Measurements from ENCODE around the gene MYH10. TPM values are rescaled to one million over a fixed set of nuclear protein-coding genes. Genes with fewer than 3 reads are reported as not detected.
A peak's percentile ranks its signal among the peaks of the same experiment; 100 is the strongest.

Gene MYH10
- total RNA-seq: 10 to 100 TPM; 48.6 to 56.6 TPM

DNA sequence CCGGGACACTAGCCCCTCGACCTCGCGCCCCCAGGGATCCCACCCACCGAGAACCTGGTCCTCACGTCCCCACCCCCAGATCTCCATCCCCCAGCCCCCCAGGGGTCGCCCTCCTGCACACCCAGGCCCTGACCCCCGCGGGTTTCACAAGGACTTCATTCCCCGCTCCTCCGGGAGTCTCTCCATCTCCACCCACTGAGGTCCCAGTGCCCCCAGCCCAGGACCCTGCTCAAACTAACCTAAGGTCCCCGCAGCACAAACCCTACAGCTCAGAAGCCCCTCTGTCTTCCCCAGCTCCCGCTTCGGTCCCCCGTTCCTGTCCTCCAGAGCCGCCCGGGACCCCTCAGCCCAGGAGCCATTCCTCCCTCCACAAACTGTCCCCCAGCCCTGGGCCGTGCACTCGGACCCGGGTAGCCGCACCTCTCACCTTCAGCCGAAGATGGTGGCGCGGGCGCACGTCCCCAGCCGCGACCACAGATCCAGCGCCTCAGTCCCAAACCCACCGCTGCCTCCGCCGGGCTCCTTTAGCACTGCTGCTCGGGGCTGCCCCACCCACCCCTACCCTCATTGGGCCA, at the start of gene MYH10:
MYH10 (minus strand) TSS at position 499 of the 575 bp plus-strand sequence. CDS start 7,479 bp downstream, outside the sequence.
- Histone ChIP-seq H3K36me3 (no peaks in the 10 kb centered on the region), H3K9me3 (no peaks in the 10 kb centered on the region), H3K27ac (peak within 1 kb of the TSS; percentile 86 to 87), H3K4me1 (replicated peaks) (no peaks in the 10 kb centered on the region), H3K27me3 (replicated peaks; ENCODE audit: insufficient read depth) (no peaks in the 10 kb centered on the region), H3K4me3 (peak within 1 kb of the TSS; percentile 72 to 90)
- intact Hi-C loops (cut with DNase I): loop anchor here (2.0 kb wide), 1 partner anchor 194 kb away; no protein-coding TSS in a partner anchor
- WGBS: under 1% methylated on average over 33 of the region's 33 CpGs
- TF ChIP-seq POLR2AphosphoS5 (IDR thresholded peaks at IDR 0.05) (no peak), CTCF (IDR thresholded peaks at IDR 0.05) (peak in 1 of 4 experiments; percentile 47), POLR2A (IDR thresholded peaks at IDR 0.05) (peak; percentile 80)
- peak; percentile 25 for DNase-seq (ENCODE audit: low spot score)

DNA sequence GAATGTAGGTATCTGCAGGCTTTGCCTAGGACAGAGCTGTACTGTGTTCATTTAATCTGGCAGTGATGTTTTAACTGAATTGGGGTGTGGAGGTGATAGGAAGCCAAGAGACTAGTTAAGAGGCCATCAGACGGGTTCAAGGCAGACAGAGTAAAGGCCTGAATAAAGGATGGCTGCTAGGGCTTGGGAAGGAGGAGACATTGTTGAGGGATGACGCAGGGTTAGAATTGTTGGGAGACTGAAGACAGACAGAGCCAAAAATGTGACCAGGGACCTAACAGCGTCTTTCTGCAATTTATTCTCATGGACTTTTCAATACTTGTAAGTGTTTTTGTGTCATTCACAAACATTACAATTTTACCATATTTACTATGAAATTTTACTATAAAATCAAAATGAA, 48.6 kb upstream of the MYH10 start:
- TF ChIP-seq POLR2AphosphoS5 (IDR thresholded peaks at IDR 0.05): no peak
- 92% methylated on average over 3 of the region's 3 CpGs for WGBS
- no peak overlapping the region for H3K27ac ChIP-seq
- H3K27me3 ChIP-seq (replicated peaks; ENCODE audit: insufficient read depth): no peaks in the 10 kb centered on the region
- no peaks in the 10 kb centered on the region for H3K36me3 ChIP-seq
- H3K4me3 ChIP-seq: no peak overlapping the region
- no peak for DNase-seq (ENCODE audit: low spot score)
- H3K4me1 ChIP-seq (replicated peaks): no peaks in the 10 kb centered on the region
- intact Hi-C loops (cut with DNase I): no loop called here
- H3K9me3 ChIP-seq: no peaks in the 10 kb centered on the region

GRCh38 chr17:8675306-8675705, 44.8 kb upstream of the MYH10 start:
- Histone ChIP-seq H3K27me3 (replicated peaks; ENCODE audit: insufficient read depth) (no peaks in the 10 kb centered on the region), H3K9me3 (no peaks in the 10 kb centered on the region), H3K27ac (no peak overlapping the region), H3K36me3 (no peaks in the 10 kb centered on the region), H3K4me3 (no peak overlapping the region), H3K4me1 (replicated peaks) (no peaks in the 10 kb centered on the region)
- DNase-seq (ENCODE audit: low spot score): no peak
- TF ChIP-seq CTCF (IDR thresholded peaks at IDR 0.05) (no peak), POLR2AphosphoS5 (IDR thresholded peaks at IDR 0.05) (no peak), POLR2A (IDR thresholded peaks at IDR 0.05) (no peak)
- 80% methylated on average over 8 of the region's 8 CpGs for WGBS
- intact Hi-C loops (cut with DNase I): no loop called here

DNA sequence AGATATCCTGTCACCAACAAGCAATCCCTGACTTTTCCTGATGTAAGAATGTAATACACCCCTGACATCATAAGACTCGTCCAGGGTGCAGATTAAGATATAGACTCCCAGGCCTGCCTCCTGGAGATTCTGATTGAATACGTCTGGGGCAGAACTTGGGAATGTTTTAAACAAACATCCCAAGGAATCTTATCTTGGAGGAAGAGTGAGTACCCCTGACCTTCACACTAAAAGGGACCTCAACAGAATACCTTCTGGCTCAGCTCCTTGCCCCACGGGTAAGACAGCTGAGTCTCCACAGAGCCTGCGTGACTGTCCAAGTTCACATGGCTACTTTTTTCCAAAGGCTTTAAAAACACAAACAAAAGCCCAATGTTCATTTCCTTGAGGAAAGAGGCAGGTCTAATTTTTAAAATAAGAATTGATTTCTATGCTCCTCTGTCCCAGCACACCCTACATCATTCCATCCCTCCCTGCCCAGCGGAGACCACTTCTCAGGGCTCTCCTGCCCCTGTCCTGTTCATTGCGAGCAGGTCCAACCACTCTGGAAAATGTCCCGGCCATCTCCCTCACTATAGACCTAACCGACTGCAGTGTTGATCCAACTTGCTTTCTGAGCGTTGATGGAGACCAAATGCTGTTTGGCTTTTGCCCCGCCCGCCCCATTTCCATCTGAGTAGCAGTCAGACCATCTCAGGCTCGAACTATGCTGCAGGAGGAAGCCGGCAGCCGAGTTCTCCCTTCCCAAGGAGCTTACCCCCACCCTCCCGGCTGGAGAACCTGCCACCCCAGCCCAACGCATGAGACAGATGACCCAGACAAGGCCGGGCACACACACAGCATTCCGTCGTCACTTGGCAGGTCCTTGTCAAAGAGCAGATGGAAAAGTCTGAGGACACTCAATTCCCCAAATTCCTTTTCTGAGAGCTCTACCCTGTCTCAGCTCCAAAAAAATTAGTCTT, 44.1 kb upstream of the MYH10 start:
- Histone ChIP-seq H3K36me3 (no peaks in the 10 kb centered on the region), H3K27ac (no peak overlapping the region), H3K4me3 (no peak overlapping the region), H3K9me3 (no peaks in the 10 kb centered on the region), H3K4me1 (replicated peaks) (no peaks in the 10 kb centered on the region), H3K27me3 (replicated peaks; ENCODE audit: insufficient read depth) (no peaks in the 10 kb centered on the region)
- intact Hi-C loops (cut with DNase I): no loop called here
- no peak for DNase-seq (ENCODE audit: low spot score)
- TF ChIP-seq POLR2A (IDR thresholded peaks at IDR 0.05) (no peak), POLR2AphosphoS5 (IDR thresholded peaks at IDR 0.05) (no peak), CTCF (IDR thresholded peaks at IDR 0.05) (no peak)
- WGBS: 49% methylated on average over 19 of the region's 19 CpGs

GRCh38 chr17:8673612-8674011, 43.1 kb upstream of the MYH10 start:
- no peaks in the 10 kb centered on the region for H3K4me1 ChIP-seq (replicated peaks)
- H3K27ac ChIP-seq: no peak overlapping the region
- H3K9me3 ChIP-seq: no peaks in the 10 kb centered on the region
- H3K4me3 ChIP-seq: no peak overlapping the region
- intact Hi-C loops (cut with DNase I): no loop called here
- TF ChIP-seq POLR2AphosphoS5 (IDR thresholded peaks at IDR 0.05) (no peak), POLR2A (IDR thresholded peaks at IDR 0.05) (no peak), CTCF (IDR thresholded peaks at IDR 0.05) (no peak)
- H3K36me3 ChIP-seq: no peaks in the 10 kb centered on the region
- WGBS: 43% methylated on average over 1 of the region's 1 CpG
- no peaks in the 10 kb centered on the region for H3K27me3 ChIP-seq (replicated peaks; ENCODE audit: insufficient read depth)
- DNase-seq (ENCODE audit: low spot score): no peak
